Tibial nerve (tissue), 4 donors: ENCODE data around the gene DSG4. TPM values are rescaled to one million over a fixed set of nuclear protein-coding genes. Genes with fewer than 3 reads are reported as not detected.

ENCODE experiments used
- DNase-seq, 2 donors: peaks; one replicate each; pipeline ENCODE4 v3.0.0-alpha.2; 2019; ENCODE audit warnings: low spot score in 2 of 2
- H3K27ac ChIP-seq, 4 donors: fragments of 200-600 bp; sonication (generic) in 3 of 4; one replicate each; pipeline ENCODE4 v1.5.1; 2017 to 2019; ENCODE audit warnings: mild to moderate bottlenecking in 1 of 4
- H3K27me3 ChIP-seq, 2 donors: fragments of 200-600 bp; sonication (generic) in 1 of 2; one replicate each; pipeline versions ENCODE4 v1.5.1 to v1.6.0; 2017 to 2019
- H3K36me3 ChIP-seq, 3 donors: fragments of 200-600 bp; sonication (generic); one replicate each; pipeline ENCODE4 v1.5.1; 2018 to 2019
- H3K4me1 ChIP-seq, 4 donors: fragments of 200-600 bp; sonication (generic) in 3 of 4; one replicate each; pipeline ENCODE4 v1.5.1; 2017 to 2019
- H3K4me3 ChIP-seq, 4 donors: fragments of 200-600 bp; sonication (generic) in 3 of 4; one replicate each; pipeline ENCODE4 v1.5.1; 2017 to 2019; ENCODE audit warnings: mild to moderate bottlenecking in 1 of 4, moderate library complexity in 1 of 4
- H3K9me3 ChIP-seq, 4 donors: fragments of 200-600 bp; sonication (generic) in 3 of 4; one replicate each; pipeline ENCODE4 v1.5.1; 2017 to 2019
- CTCF ChIP-seq, 5 experiments: fragments of 200-600 bp in 3 of 5; fragments of 450-650 bp in 2 of 5; sonication (generic) in 3 of 5; IDR thresholded peaks; one replicate each; pipeline ENCODE4 v1.5.1; 2016 to 2019; ENCODE audit warnings: antibody characterized with exemption in 5 of 5, mild to moderate bottlenecking in 3 of 5, moderate library complexity in 2 of 5
- EP300 ChIP-seq, 2 donors: sonication (generic); formaldehyde crosslinking; IDR thresholded peaks; one replicate each; pipeline ENCODE4 v1.6.1; 2017; ENCODE audit warnings: antibody characterized with exemption in 2 of 2, mild to moderate bottlenecking in 1 of 2
- POLR2A ChIP-seq, 2 donors: fragments of 450-650 bp; IDR thresholded peaks; one replicate each; pipeline ENCODE4 v1.6.1; 2017; ENCODE audit warnings: antibody characterized with exemption in 2 of 2, mild to moderate bottlenecking in 2 of 2, moderate library complexity in 2 of 2
- WGBS, 2 donors: methylation state at CpG; one replicate each; pipeline ENCODE4 v1.1.5; 2018; 5-methylcytosine and 5-hydroxymethylcytosine counted together
- small RNA-seq: library from RNA; depleted of rRNA; stranded (forward); fragments of <200 nt; gene quantifications from one replicate; pipeline ENCODE3, GENCODE V24; 2016
- total RNA-seq, 4 donors: library from RNA; depleted of rRNA; stranded (reverse); fragments of >200 nt; gene quantifications; one replicate each; pipeline ENCODE4 v1.1.0, GENCODE V29; 2016

The DSG4 gene
- total RNA-seq, 4 donors from 2014 or later: not detected

- no peak overlapping the region for H3K4me3 ChIP-seq
- TF ChIP-seq CTCF (IDR thresholded peaks at IDR 0.05): no peak
- TF ChIP-seq POLR2A (IDR thresholded peaks at IDR 0.05): no peak
- no peak for TF ChIP-seq EP300 (IDR thresholded peaks at IDR 0.05)
- 89% methylated on average over 1 of the region's 1 CpG for WGBS, 2 donors
- H3K27ac ChIP-seq: no peak overlapping the region
- no peaks in the 10 kb centered on the region for H3K27me3 ChIP-seq
- H3K9me3 ChIP-seq: no peaks in the 10 kb centered on the region
- DNase-seq: no peak
- no peaks in the 10 kb centered on the region for H3K36me3 ChIP-seq
- no peaks in the 10 kb centered on the region for H3K4me1 ChIP-seq
These were observed 75.0 kb downstream of the DSG4 start for GRCh38 chr18:31451625-31452024.

- no peaks in the 10 kb centered on the region for H3K36me3 ChIP-seq
- DNase-seq: no peak
- H3K27me3 ChIP-seq: no peaks in the 10 kb centered on the region
- no peaks in the 10 kb centered on the region for H3K9me3 ChIP-seq
- no peak overlapping the region for H3K27ac ChIP-seq
- H3K4me3 ChIP-seq: no peak overlapping the region
- TF ChIP-seq EP300 (IDR thresholded peaks at IDR 0.05): no peak
- TF ChIP-seq CTCF (IDR thresholded peaks at IDR 0.05): no peak
- TF ChIP-seq POLR2A (IDR thresholded peaks at IDR 0.05): no peak
- 88 to 91% methylated on average over 3 of the region's 3 CpGs for WGBS, 2 donors
- no peaks in the 10 kb centered on the region for H3K4me1 ChIP-seq
These were observed 77.6 kb downstream of the DSG4 start for GRCh38 chr18:31454066-31454708.

Small RNA genes within 50 kb of the gene (small RNA-seq; reads per million reads assigned to genes)
- gene RF00019 (not detected), gene RNU6-167P (not detected)

Other genes starting within 250 kb of the DSG4 start
- gene DSC1, start 213.9 kb upstream of the DSG4 start, total RNA-seq: not detected
- gene DSG1, start 58.6 kb upstream of the DSG4 start, total RNA-seq: not detected
- not detected for gene DSG3, start 71.0 kb downstream of the DSG4 start, total RNA-seq
- 1 to 10 TPM; 4.0 to 6.9 (median 5.7) TPM for gene DSG2, start 121.4 kb downstream of the DSG4 start, total RNA-seq
- gene TTR, start 215.1 kb downstream of the DSG4 start, total RNA-seq: not detected